WTC11 (cell line): ENCODE results near the gene APOBEC2. TPM values are rescaled to one million over a fixed set of nuclear protein-coding genes. Genes with fewer than 3 reads are reported as not detected.

Source experiments
- ATAC-seq: fragments of 200-7000 bp; cut with Tn5 transposase; 2 replicates; pipeline ENCODE4 v1.10.0; 2021; ENCODE audit warnings: mild to moderate bottlenecking, moderate library complexity
- CTCF ChIA-PET: fragments of 300-600 bp; sonication (Branson Sonifier 250); formaldehyde crosslinking; loops from one replicate; lab custom pipeline; 2021; ENCODE audit warnings: antibody characterized with exemption; lab: Charles Lee
- POLR2A ChIA-PET: fragments of 350-600 bp; sonication (Branson Sonifier 250); formaldehyde crosslinking; loops from one replicate; lab custom pipeline; 2021; ENCODE audit warnings: antibody characterized with exemption; lab: Charles Lee
- DNase-seq: peaks from one replicate; pipeline ENCODE4 v3.0.0; 2021; ENCODE audit warnings: low spot score
- H3K27ac Mint-ChIP-seq: 2 replicates; pipeline ENCODE4 v1.8.0; 2021; ENCODE audit warnings: mixed read lengths
- H3K27me3 Mint-ChIP-seq: 2 replicates; pipeline ENCODE4 v1.8.0; 2021; ENCODE audit warnings: low read depth, mild to moderate bottlenecking, moderate library complexity, mixed read lengths
- H3K36me3 Mint-ChIP-seq: 2 replicates; pipeline ENCODE4 v1.8.0; 2021; ENCODE audit warnings: mixed read lengths
- H3K4me1 Mint-ChIP-seq: 2 replicates; pipeline ENCODE4 v1.8.0; 2022; ENCODE audit warnings: mixed read lengths
- H3K4me3 Mint-ChIP-seq: 2 replicates; pipeline ENCODE4 v1.8.0; 2021; ENCODE audit warnings: mild to moderate bottlenecking, moderate library complexity, mixed read lengths
- H3K9me3 Mint-ChIP-seq: 2 replicates; pipeline ENCODE4 v1.8.0; 2021; ENCODE audit warnings: mixed read lengths
- ARID4B ChIP-seq: sonication (generic); formaldehyde crosslinking; IDR thresholded peaks from 2 replicates; pipeline ENCODE4 v1.8.0; 2023; ENCODE audit warnings: missing genetic modification reagents, mild to moderate bottlenecking, borderline replicate concordance
- CBFB ChIP-seq: sonication (generic); formaldehyde crosslinking; IDR thresholded peaks from 2 replicates; pipeline ENCODE4 v1.8.1; 2022; ENCODE audit warnings: mild to moderate bottlenecking, low read depth, missing genetic modification reagents
- EMX1 ChIP-seq: fragments of 250-450 bp; sonication (Bioruptor Pico); IDR thresholded peaks from 2 replicates; pipeline ENCODE4 v1.8.0; 2021; ENCODE audit warnings: mild to moderate bottlenecking
- ESRRA ChIP-seq: sonication (generic); formaldehyde crosslinking; IDR thresholded peaks from 2 replicates; pipeline ENCODE4 v1.8.1; 2022; ENCODE audit warnings: mild to moderate bottlenecking, missing genetic modification reagents, borderline replicate concordance
- FOXP1 ChIP-seq: sonication (generic); formaldehyde crosslinking; IDR thresholded peaks from 2 replicates; pipeline ENCODE4 v1.8.0; 2022; ENCODE audit warnings: missing genetic modification reagents, mild to moderate bottlenecking, moderate library complexity, borderline replicate concordance
- JAZF1 ChIP-seq: fragments of 250-450 bp; sonication (Bioruptor Pico); IDR thresholded peaks from 2 replicates; pipeline ENCODE4 v1.9.0; 2021; ENCODE audit warnings: moderate library complexity, mild to moderate bottlenecking, inconsistent platforms
- NFATC4 ChIP-seq: fragments of 250-450 bp; sonication (Bioruptor Pico); IDR thresholded peaks from 2 replicates; pipeline ENCODE4 v1.9.0; 2021; ENCODE audit warnings: mild to moderate bottlenecking
- NFE2L1 ChIP-seq: sonication (generic); formaldehyde crosslinking; IDR thresholded peaks from 2 replicates; pipeline ENCODE4 v1.8.1; 2023; ENCODE audit warnings: missing genetic modification reagents
- NR1H2 ChIP-seq: sonication (generic); formaldehyde crosslinking; IDR thresholded peaks from 2 replicates; pipeline ENCODE4 v1.9.0; 2021; ENCODE audit warnings: mild to moderate bottlenecking, moderate library complexity, missing genetic modification reagents
- RELA ChIP-seq: sonication (generic); formaldehyde crosslinking; IDR thresholded peaks from 2 replicates; pipeline ENCODE4 v1.8.1; 2022; ENCODE audit warnings: missing genetic modification reagents, mild to moderate bottlenecking, borderline replicate concordance
- SMAD4 ChIP-seq: sonication (generic); formaldehyde crosslinking; IDR thresholded peaks from 2 replicates; pipeline ENCODE4 v1.8.0; 2022; ENCODE audit warnings: mild to moderate bottlenecking, missing genetic modification reagents
- SP1 ChIP-seq: sonication (generic); formaldehyde crosslinking; conservative IDR thresholded peaks from 2 replicates; pipeline ENCODE4 v1.8.1; 2022; ENCODE audit warnings: missing genetic modification reagents
- TP53 ChIP-seq: sonication (generic); formaldehyde crosslinking; IDR thresholded peaks from 2 replicates; pipeline ENCODE4 v1.8.1; 2023; ENCODE audit warnings: mild to moderate bottlenecking, missing genetic modification reagents
- ZBTB43 ChIP-seq: sonication (generic); formaldehyde crosslinking; IDR thresholded peaks from 2 replicates; pipeline ENCODE4 v1.8.1; 2023; ENCODE audit warnings: mild to moderate bottlenecking, missing genetic modification reagents
- ZNF232 ChIP-seq: sonication (generic); formaldehyde crosslinking; IDR thresholded peaks from 2 replicates; pipeline ENCODE4 v1.8.0; 2022; ENCODE audit warnings: mild to moderate bottlenecking, missing genetic modification reagents
- ZNF396 ChIP-seq: fragments of 250-450 bp; sonication (Bioruptor Pico); IDR thresholded peaks from 2 replicates; pipeline ENCODE4 v1.8.0; 2021; ENCODE audit warnings: mild to moderate bottlenecking, moderate library complexity, borderline replicate concordance
- ZNF423 ChIP-seq: fragments of 250-450 bp; sonication (Bioruptor Pico); IDR thresholded peaks from 2 replicates; pipeline ENCODE4 v2.1.2; 2022; ENCODE audit warnings: mild to moderate bottlenecking, moderate library complexity
- ZNF532 ChIP-seq: fragments of 250-450 bp; sonication (Bioruptor Pico); IDR thresholded peaks from 2 replicates; pipeline ENCODE4 v1.9.0; 2021; ENCODE audit warnings: mild to moderate bottlenecking, borderline replicate concordance
- total RNA-seq: library from RNA; stranded (reverse); gene quantifications from 3 replicates; pipeline ENCODE4 v1.2.3, GENCODE V29; 2021
- TF ChIP-seq, protein P1 (sequence below): fragments of 200-600 bp; IDR thresholded peaks from 2 replicates; pipeline ENCODE4 v1.8.0; 2022; ENCODE audit warnings: antibody characterized with exemption
- TF ChIP-seq, protein P2 (sequence below): fragments of 250-450 bp; sonication (Bioruptor Pico); IDR thresholded peaks from 2 replicates; pipeline ENCODE4 v1.9.0; 2021; ENCODE audit warnings: mild to moderate bottlenecking

Gene APOBEC2
- total RNA-seq, 1 experiment from 2014 or later = not detected

- ChIA-PET CTCF (interaction anchor here (1.0 kb wide), 1 partner anchor 88 kb away, joined by 3 read pairs; no protein-coding TSS in a partner anchor), POLR2A (no interaction called here)
- Mint-ChIP-seq H3K9me3 (no peaks in the 10 kb centered on the region), H3K4me1 (no peaks in the 10 kb centered on the region), H3K36me3 (peaks cover 91% of the 10 kb centered on the region), H3K27me3 (no peaks in the 10 kb centered on the region), H3K4me3 (no peak overlapping the region), H3K27ac (no peak overlapping the region)
- ATAC-seq (no peak), DNase-seq (no peak)
- TF ChIP-seq, protein P1, sequence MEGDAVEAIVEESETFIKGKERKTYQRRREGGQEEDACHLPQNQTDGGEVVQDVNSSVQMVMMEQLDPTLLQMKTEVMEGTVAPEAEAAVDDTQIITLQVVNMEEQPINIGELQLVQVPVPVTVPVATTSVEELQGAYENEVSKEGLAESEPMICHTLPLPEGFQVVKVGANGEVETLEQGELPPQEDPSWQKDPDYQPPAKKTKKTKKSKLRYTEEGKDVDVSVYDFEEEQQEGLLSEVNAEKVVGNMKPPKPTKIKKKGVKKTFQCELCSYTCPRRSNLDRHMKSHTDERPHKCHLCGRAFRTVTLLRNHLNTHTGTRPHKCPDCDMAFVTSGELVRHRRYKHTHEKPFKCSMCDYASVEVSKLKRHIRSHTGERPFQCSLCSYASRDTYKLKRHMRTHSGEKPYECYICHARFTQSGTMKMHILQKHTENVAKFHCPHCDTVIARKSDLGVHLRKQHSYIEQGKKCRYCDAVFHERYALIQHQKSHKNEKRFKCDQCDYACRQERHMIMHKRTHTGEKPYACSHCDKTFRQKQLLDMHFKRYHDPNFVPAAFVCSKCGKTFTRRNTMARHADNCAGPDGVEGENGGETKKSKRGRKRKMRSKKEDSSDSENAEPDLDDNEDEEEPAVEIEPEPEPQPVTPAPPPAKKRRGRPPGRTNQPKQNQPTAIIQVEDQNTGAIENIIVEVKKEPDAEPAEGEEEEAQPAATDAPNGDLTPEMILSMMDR = no peak
- TF ChIP-seq NR1H2 (CRISPR knock-in tag) = no peak
- no peak for TF ChIP-seq ESRRA (CRISPR knock-in tag)
- no peak for TF ChIP-seq EMX1 (CRISPR knock-in tag)
- TF ChIP-seq SMAD4 = no peak
Measured at GRCh38 chr6:41093729-41094128, 40.7 kb downstream of the APOBEC2 start.

DNA sequence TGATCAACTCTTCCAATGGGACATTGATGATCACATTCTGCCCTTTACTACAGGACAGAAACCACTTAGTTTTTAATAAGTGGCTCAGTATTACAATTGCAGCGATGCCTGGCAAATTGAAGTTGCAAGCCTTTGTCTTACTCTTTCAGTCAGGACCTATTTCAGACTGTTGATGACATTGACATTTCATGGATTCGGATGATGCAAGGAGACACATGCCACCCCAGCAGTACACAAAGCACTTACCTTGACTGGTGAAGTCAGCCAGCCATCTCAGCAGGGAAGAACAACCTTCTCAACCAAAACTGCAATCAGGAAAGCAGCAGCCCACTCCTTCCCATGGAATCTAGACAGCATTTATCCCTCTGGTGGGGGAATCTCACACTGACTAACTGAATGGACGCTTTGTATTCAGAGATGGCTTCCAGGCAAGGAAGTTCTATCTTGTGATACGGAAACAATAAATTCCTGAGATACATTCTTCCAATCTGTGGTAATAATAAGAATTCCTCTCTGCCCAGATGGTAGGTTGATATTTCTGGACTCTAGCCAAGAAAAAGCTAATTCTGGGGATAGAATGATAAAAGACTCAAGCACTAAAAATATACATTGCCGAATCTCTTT is 44.6 kb downstream of the APOBEC2 start:
- DNase-seq (no peak), ATAC-seq (no peak)
- CTCF ChIA-PET = no interaction called here
- Mint-ChIP-seq H3K4me1 (peaks cover 18% of the 10 kb centered on the region), H3K27me3 (peaks cover 6% of the 10 kb centered on the region; the same call in 1 of the 2 replicates), H3K27ac (no peak overlapping the region), H3K4me3 (no peak overlapping the region), H3K9me3 (no peaks in the 10 kb centered on the region), H3K36me3 (peaks cover 73% of the 10 kb centered on the region)
- POLR2A ChIA-PET = no interaction called here
- no peak for TF ChIP-seq ESRRA (CRISPR knock-in tag)
- TF ChIP-seq NFE2L1 (CRISPR knock-in tag) = no peak
- no peak for TF ChIP-seq CBFB
- TF ChIP-seq, protein P1 = no peak
- TF ChIP-seq FOXP1 (CRISPR knock-in tag) = no peak
- TF ChIP-seq ZNF232 = no peak
- no peak for TF ChIP-seq TP53 (CRISPR knock-in tag)
- TF ChIP-seq ZNF423 (CRISPR knock-in tag) = no peak
- TF ChIP-seq ARID4B (CRISPR knock-in tag) = no peak
- no peak for TF ChIP-seq ZNF532 (CRISPR knock-in tag)
- TF ChIP-seq ZBTB43 (CRISPR knock-in tag) = no peak
- no peak for TF ChIP-seq RELA (CRISPR knock-in tag)
- no peak for TF ChIP-seq NFATC4
- no peak for TF ChIP-seq JAZF1 (CRISPR knock-in tag)
- TF ChIP-seq, protein P2, sequence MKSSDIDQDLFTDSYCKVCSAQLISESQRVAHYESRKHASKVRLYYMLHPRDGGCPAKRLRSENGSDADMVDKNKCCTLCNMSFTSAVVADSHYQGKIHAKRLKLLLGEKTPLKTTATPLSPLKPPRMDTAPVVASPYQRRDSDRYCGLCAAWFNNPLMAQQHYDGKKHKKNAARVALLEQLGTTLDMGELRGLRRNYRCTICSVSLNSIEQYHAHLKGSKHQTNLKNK (CRISPR knock-in tag) = no peak
- no peak for TF ChIP-seq ZNF396 (CRISPR knock-in tag)
- TF ChIP-seq SP1 (CRISPR knock-in tag) = no peak
